HG03039 (cell line): ENCODE data around the gene UGT2B7.

ENCODE experiments used
- ATAC-seq: cut with Tn5 transposase; IDR thresholded peaks from one replicate; pipeline ENCODE4 v1.9.1; 2021; ENCODE audit warnings: mild to moderate bottlenecking, moderate library complexity; ENCODE audit not compliant: unreplicated experiment

UGT2B7 gene

GRCh38 chr4:69147334-69147733 is 51.1 kb downstream of the UGT2B7 start:
- no peak for ATAC-seq

GRCh38 chr4:69154021-69154420 is 57.7 kb downstream of the UGT2B7 start:
- no peak for ATAC-seq

- ATAC-seq: no peak
Observed at GRCh38 chr4:69156913-69157312, 60.6 kb downstream of the UGT2B7 start.
